ENCODE results near the gene RPL36AL. TPM values are rescaled to one million over a fixed set of nuclear protein-coding genes. Genes with fewer than 3 reads are reported as not detected.

RPL36AL gene
- total RNA-seq, 1 donor, result 94.3 TPM

- no peak for DNase-seq (ENCODE audit: low read depth in 2 of 3, low spot score in 2 of 3)
These were observed 38.1 kb downstream of the RPL36AL start for GRCh38 chr14:49582113-49582977.

GRCh38 chr14:49581209-49582112 is 39.0 kb downstream of the RPL36AL start:
- DNase-seq (ENCODE audit: low read depth in 2 of 3, low spot score in 2 of 3), result no peak

GRCh38 chr14:49579841-49580240 is 40.6 kb downstream of the RPL36AL start:
- no peak for DNase-seq (ENCODE audit: low read depth in 2 of 3, low spot score in 2 of 3)

GRCh38 chr14:49578141-49578540 is 42.3 kb downstream of the RPL36AL start:
- no peak for DNase-seq (ENCODE audit: low read depth in 2 of 3, low spot score in 2 of 3)

GRCh38 chr14:49574038-49574437 is 46.4 kb downstream of the RPL36AL start:
- DNase-seq (ENCODE audit: low read depth in 2 of 3, low spot score in 2 of 3), result no peak

GRCh38 chr14:49569281-49569680 is 51.1 kb downstream of the RPL36AL start:
- DNase-seq (ENCODE audit: low read depth in 2 of 3, low spot score in 2 of 3), result no peak

Small RNA genes within 50 kb of the gene (small RNA-seq; reads per million reads assigned to genes)
- gene AL139099.3, result not detected
- not detected for gene AL139099.4
- not detected for gene RF00019

Other genes starting within 250 kb of the RPL36AL start
- 17,945 TPM for gene RPS29, start 34.2 kb downstream of the RPL36AL start, total RNA-seq
- gene LRR1, start 21.7 kb downstream of the RPL36AL start, total RNA-seq, result 7.8 TPM
- 57.6 TPM for gene MGAT2, start 173 bp upstream of the RPL36AL start, total RNA-seq
- 13.2 TPM for gene DNAAF2, start 14.6 kb upstream of the RPL36AL start, total RNA-seq
- 11.3 TPM for gene POLE2, start 67.6 kb upstream of the RPL36AL start, total RNA-seq
- 4.3 TPM for gene KLHDC1, start 72.5 kb upstream of the RPL36AL start, total RNA-seq
- 55.5 TPM for gene KLHDC2, start 147.5 kb upstream of the RPL36AL start, total RNA-seq
- gene NEMF, start 232.2 kb upstream of the RPL36AL start, total RNA-seq, result 26.9 TPM

Data from hematopoietic multipotent progenitor cell (in vitro differentiated cells).